ENCODE data around the gene ARHGAP23.
"Not testable (repeated sequence)": the region's sequence is repeated elsewhere in the genome, so short reads cannot be mapped to it uniquely, and the experiment has no call there.

ARHGAP23 gene

DNA sequence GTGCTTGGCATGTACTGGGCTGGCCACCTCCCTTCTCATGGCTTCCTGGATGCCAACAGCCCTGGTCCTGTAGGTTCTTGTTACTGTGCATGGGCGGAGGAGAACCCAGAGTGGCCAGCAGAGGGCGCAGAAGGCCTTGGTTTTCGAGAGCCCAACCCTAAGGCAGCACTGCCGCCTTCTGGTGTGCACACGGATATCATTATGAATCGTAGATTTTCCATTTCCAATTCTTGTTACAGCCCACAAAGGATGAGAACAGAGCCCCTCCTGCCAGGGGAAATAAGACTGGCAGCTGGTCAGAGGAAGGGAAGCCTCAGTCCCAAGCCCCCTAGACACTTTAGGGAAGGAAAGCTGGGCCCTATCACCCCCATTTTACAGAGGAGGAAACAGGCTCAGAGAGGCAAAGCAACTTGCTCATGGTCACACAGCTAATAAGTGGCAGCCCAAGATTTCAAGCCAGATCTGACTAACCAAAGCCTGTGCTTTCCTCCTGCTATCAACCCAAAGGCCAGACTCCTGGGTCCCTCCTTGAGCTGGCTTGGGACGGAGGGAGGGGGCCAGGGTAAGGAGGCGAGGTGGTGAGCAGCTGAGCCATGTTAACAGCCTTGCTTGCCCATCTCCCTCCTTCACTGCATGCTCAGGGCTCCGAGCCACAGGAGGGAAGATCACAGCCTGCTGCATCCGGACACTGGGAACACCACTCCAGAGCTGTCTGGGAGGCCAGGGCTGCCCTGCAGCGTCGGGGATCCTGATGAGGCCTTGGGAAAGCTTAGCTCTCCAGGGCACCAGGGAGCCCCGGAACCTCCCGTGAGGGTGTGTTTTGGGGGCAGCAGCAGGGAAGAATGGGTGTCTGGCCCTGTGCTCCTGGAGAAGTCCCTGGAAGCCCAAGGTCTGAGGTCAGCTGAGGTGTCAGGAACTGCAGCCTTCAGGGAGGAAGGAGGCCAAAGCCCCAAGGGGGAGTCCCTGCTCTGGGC is 64.1 kb downstream of the ARHGAP23 start:
- DNase-seq, result peak; percentile 87 to 91

DNA sequence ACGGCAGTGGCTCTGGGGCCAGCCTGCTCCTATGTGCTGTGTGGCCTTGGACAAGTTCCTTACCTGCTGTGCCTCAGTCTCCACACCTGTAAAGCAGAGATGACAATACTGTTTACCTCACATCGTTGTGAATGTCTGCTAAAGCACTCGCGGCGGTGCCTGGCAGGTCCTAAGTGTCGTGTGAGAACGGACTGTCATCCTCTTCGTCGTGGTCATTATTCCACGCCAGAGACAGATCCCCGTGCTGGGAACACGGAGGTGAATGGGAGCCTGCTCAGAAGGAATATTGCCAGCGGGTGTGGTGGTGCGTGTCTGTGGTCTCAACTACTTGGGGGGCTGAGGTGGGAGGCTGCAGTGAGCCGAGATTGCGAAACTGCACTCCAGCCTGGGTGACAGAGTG is 65.9 kb downstream of the ARHGAP23 start:
- not testable (repeated sequence) for DNase-seq

DNA sequence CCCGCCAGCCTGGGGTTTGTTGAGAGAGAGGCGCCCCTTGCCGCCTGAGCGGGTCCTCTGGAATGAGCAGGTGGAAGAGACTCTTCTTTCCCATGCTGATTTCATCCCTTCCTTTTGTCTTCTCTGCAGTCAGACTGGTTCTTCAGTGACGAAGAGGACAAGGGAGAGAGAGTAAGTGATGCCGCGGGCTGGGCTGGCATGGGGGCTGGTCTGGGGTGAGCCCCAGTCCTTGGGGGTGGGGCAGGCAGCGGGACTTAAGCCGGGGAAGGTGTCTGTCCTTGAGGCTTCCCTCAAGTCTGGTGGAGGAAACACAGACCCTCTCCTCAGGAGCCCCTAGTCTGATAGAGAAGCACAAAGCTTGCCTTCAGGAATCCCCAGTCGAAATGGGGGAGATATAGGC is 69.4 kb downstream of the ARHGAP23 start:
- not testable (repeated sequence) for DNase-seq

- no peak for DNase-seq
Measured at GRCh38 chr17:38498353-38498752, 70.1 kb downstream of the ARHGAP23 start.

- not testable (repeated sequence) for DNase-seq
Measured at GRCh38 chr17:38499230-38499629, 71.0 kb downstream of the ARHGAP23 start.

DNA sequence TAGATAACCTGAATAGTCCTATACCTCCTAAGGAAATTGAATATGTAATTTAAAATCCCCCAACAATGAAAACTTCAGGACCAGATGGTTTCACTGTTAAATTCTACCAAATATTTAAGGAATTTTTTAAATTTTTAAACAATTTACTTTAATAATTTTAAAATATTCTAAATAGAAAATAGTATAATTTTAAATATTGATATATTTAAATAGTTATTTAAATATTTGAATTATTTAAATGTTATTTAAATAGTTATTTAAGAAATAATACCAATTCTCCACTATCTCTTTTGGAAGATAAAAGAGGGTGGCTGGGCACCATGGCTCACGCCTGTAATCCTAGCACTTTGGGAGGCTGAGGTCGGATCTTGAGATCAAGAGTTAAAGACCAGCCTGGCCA is 73.5 kb downstream of the ARHGAP23 start:
- DNase-seq, result not testable (repeated sequence)

DNA sequence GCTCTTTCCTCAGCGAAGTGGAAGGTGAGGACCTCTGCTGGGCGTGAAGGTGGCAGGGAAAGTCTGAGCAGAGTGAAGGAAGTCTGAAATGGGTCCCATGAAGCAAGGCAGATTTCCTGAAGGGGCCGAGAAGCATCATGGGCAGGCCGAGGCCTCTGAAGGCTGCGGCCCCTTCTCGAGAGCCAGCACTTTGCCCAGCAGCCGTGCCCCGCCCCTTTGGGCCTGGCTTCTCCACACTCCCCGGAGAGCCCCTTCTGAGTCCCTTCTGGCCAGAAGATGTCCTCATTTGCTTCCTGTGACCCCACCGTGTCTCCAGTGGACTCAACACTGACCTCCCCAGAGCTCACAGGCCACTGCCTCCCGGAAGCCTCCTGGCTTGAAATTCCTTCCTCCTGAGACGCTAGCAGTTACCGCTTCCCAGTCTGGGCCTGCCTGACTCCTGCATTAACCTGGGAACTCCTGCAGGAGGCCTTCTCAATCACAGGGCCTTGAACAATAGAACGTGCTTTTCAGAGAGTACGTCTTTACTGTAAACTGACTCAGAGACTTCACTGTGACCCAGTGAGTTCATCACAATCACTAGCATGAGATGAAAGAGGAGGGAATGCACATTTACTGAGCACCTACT is 75.1 kb downstream of the ARHGAP23 start:
- not testable (repeated sequence) for DNase-seq

DNA sequence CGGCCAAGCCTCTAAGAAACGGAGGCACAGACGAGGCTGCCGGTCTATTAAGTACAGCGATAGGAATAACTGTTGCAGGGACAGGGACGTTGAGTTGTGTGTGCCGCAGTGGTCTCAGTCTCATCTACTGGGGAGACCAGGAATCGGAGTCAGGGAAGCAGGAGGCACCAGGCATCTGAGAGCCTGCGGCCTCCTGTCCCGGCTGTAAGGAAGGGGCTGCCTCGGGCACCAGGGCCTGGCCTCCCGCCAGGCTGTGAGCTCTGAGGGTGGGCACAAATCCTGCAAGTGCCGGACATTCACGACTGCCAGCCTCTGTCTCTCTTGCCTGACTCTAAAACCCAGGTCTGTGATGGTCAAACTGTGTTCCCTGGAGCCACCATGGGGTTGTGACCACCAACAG is 76.0 kb downstream of the ARHGAP23 start:
- DNase-seq, result no peak

DNA sequence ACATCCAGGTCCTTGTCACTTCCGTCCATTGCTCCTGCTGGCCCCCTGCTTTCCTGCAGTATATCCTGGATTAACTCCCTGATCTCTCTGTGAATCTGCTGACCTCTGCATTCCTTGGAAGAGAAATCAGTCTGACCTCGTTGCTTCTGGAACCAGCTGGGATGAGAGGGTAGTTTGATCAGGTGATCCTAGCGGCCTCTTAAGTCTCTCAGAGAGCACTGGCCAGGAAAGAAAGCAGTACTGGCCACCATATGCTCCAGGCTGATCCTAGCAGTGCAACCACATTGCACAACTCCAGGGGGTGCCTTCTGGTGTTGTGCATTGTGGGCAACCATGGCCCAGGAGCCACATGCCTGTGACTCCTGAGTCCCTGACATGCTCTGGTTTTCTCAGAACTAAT is 79.2 kb downstream of the ARHGAP23 start:
- DNase-seq, result no peak

GRCh38 chr17:38507921-38508569 is 79.8 kb downstream of the ARHGAP23 start:
- no peak for DNase-seq

DNA sequence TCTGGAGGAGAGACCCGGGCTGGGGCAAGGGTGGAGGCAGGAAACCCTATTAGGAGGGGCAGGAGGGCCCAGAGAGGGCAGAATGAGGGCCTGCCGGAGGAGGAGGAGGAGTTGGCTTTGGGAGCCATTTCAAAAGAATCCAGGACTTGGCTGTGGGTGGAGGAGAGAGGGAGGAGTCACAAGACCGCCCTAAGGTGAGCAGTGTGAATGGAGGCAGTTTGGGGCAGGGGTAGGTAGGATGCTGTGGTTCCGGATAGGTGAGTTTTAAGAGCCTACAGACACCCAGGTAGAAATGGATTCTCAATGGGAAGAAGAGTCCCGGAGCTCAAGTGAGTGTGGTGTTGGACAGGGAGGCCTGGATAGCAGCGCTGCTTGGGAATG is 80.3 kb downstream of the ARHGAP23 start:
- no peak for DNase-seq

- DNase-seq, result peak; percentile 70
Measured at GRCh38 chr17:38508954-38509771, 80.9 kb downstream of the ARHGAP23 start.

GRCh38 chr17:38509772-38510420 is 81.6 kb downstream of the ARHGAP23 start:
- no peak for DNase-seq

GRCh38 chr17:38510421-38511149 is 82.3 kb downstream of the ARHGAP23 start:
- DNase-seq, result no peak

DNA sequence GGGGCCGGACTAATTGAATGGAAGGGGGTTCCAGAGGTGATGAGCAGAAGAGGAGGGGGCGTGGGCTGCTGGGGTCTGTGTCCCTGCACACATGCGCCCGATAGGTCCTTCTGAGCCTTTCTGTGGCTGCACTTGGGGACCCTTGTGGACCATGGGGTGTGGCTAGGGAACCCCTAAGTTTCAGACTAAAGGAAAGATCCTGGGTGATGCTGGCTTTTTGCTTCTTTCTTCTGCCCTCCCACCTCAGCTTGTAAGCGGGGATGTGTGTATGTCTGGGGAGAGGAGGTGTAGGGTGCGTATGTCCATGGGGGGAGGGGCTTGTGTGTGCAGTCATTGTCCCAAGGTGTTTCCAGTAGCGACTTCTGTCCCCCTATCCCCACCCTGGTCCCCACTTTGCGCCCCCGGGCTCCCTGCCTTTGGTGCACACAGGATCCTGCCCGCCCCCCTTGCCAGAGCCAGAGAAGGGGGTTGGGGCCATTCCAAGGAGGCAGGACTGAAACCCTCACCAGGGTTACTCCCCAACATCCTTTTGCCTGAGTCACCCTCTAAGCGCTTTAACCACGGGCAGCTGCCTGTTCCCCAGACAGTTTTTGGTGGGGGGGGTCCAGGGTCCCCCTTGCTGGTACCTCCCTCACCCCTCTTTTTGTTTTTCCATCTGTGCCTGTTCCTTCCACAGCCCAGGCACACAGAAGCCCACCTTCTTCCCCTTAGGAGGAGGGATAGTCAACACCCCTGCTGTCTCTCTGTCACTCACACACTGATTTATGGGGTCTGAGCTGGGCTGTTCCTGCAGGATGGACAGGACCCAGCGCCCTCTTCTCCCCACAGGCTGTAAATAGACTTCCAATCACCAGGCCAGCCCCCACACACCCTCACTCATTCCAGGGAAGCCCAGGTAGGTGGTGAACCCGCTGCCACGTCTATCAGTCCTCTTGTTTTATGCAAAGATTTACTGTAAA is 83.2 kb downstream of the ARHGAP23 start:
- no peak for DNase-seq

DNA sequence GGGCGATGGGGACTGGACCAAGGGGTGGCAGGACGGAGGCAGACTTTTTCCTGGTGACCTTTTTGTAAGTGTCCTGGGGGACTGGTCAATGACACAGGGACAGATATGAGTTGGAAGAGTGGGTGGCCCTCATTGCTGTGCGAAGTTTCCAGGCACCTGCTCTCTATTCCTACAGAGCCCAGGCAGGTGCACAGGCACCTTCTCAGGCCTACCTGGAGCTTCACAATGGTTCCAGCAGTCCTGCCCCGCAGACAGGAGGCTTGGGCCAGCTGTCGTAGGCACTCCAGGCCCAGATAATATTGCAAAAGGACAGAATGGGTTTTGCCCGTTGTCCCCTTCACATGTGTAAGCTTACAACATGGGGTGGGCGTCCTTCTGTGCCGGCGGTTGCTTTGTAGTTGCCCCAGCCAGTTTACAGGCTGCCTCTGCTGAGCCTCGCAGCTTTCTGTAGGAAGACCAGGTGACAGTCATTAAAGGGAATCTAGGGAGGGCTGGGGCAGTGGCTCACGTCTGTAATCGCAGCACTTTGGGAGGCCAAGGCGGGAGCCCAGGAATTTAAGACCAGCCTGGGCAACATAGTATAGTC is 84.3 kb downstream of the ARHGAP23 start:
- DNase-seq, result no peak

DNA sequence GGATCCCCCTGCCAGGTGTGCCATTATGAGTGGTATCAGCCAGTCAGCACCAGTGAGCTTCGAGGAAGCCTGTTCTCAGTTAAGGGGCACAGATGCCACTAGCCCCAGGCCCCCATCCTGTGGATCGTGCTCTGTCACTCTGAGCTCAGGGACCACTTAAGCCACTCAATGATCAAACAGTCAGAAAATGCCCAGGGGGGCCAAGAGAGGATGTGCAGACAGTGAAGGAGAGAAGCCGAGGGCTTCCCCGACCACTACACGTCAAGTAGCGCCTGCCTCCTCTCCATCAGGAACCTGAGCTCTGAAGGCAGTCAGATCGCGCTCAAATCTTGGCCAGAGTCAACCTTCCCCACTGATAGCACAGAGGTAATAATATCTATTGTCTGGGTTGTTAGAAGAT is 98.3 kb downstream of the ARHGAP23 start:
- not testable (repeated sequence) for DNase-seq

- not testable (repeated sequence) for DNase-seq
Measured at GRCh38 chr17:38528141-38528540, 99.9 kb downstream of the ARHGAP23 start.

- not testable (repeated sequence) for DNase-seq
Measured at GRCh38 chr17:38530856-38531255, 102.6 kb downstream of the ARHGAP23 start.

GRCh38 chr17:38531761-38532160 is 103.5 kb downstream of the ARHGAP23 start:
- not testable (repeated sequence) for DNase-seq

All from stimulated activated CD4-positive, alpha-beta T cell treated with anti-CD3 and anti-CD28 coated beads, Interleukin-4, amount 100 ng/mL, for 4 hours (primary cell).